HepG2 (cell line): Measurements from ENCODE around the gene PIH1D2. TPM values are rescaled to one million over a fixed set of nuclear protein-coding genes. Genes with fewer than 3 reads are reported as not detected.

Source experiments
- ATAC-seq: fragments of 200-7000 bp; cut with Tn5 transposase; 3 replicates; pipeline ENCODE4 v1.9.1; 2020; ENCODE audit warnings: mild to moderate bottlenecking, moderate library complexity
- BruUV-seq: library from RNA; stranded (reverse); fragments of 400-500 nt; replicated peaks from 2 replicates; lab custom pipeline; 2021; lab: Mats Ljungman, UMichigan
- CTCF ChIA-PET: fragments of 300-600 bp; formaldehyde crosslinking; extraction: SDS; loops from one replicate; lab custom pipeline; 2021; ENCODE audit warnings: low total read pairs, inconsistent platforms, low intra/inter-chr PET ratio; lab: Yijun Ruan, JAX
- POLR2A ChIA-PET: fragments of 350-600 bp; sonication (Branson Sonifier 250); formaldehyde crosslinking; loops from one replicate; lab custom pipeline; 2020; ENCODE audit warnings: antibody characterized with exemption, inconsistent platforms; lab: Yijun Ruan, JAX
- DNase-seq: peaks from one replicate; pipeline ENCODE4 v3.0.0-alpha.2; 2015; ENCODE audit warnings: low spot score
- FAIRE-seq: peaks from 3 replicates; lab custom pipeline; 2011; peaks lifted over from hg19 to GRCh38; lab: Jason Lieb, UNC
- H2AFZ ChIP-seq: one replicate; pipeline ENCODE4 v1.6.1; 2011; ENCODE audit warnings: low read length, inconsistent platforms
- H3K27ac ChIP-seq: fragments of 300-600 bp; 3 replicates; pipeline ENCODE4 v1.8.0; 2011; ENCODE audit warnings: mixed run types, mild to moderate bottlenecking, mixed read lengths, low read length, inconsistent platforms; ENCODE audit not compliant: insufficient read depth; ENCODE audit errors: extremely low read length
- H3K27me3 ChIP-seq, 2 experiments: fragments of 200-600 bp in 1 of 2; 2 replicates in 1 of 2; 3 replicates in 1 of 2; pipeline versions ENCODE4 v1.6.0 to v1.8.0; 2011; ENCODE audit warnings: low read length in 2 of 2, mild to moderate bottlenecking in 2 of 2, moderate library complexity in 2 of 2, inconsistent platforms in 1 of 2; ENCODE audit not compliant: insufficient read depth in 2 of 2, control insufficient read depth in 1 of 2
- H3K36me3 ChIP-seq, 2 experiments: fragments of 200-600 bp in 1 of 2; replicated peaks in 1 of 2; 2 replicates in 1 of 2; 3 replicates in 1 of 2; pipeline versions ENCODE4 v1.5.1 to v1.8.0; 2011; ENCODE audit warnings: low read length in 2 of 2, inconsistent platforms in 1 of 2; ENCODE audit not compliant: insufficient read depth in 2 of 2, control insufficient read depth in 1 of 2
- H3K4me1 ChIP-seq: 2 replicates; pipeline ENCODE4 v1.5.1; 2012; ENCODE audit warnings: low read length, inconsistent platforms; ENCODE audit not compliant: insufficient read depth
- H3K4me2 ChIP-seq: 2 replicates; pipeline ENCODE4 v1.6.0; 2011; ENCODE audit warnings: low read depth, low read length, inconsistent platforms
- H3K4me3 ChIP-seq, 3 experiments: fragments of 200-600 bp in 1 of 3; sonication (generic), shearing (Covaris generic) in 1 of 3; replicated peaks in 1 of 3; 2 replicates each; pipeline ENCODE4 v1.5.1; 2011 to 2016; ENCODE audit warnings: low read length in 3 of 3, inconsistent platforms in 2 of 3, low read depth in 2 of 3, mild to moderate bottlenecking in 2 of 3, control low read depth in 1 of 3, mixed read lengths in 1 of 3; ENCODE audit not compliant: insufficient read depth in 1 of 3
- H3K79me2 ChIP-seq: one replicate; pipeline ENCODE4 v1.6.1; 2011; ENCODE audit warnings: low read length, inconsistent platforms; ENCODE audit not compliant: insufficient read depth
- H3K9ac ChIP-seq: 2 replicates; pipeline ENCODE4 v1.6.0; 2011; ENCODE audit warnings: mild to moderate bottlenecking, low read depth, low read length, inconsistent platforms; ENCODE audit not compliant: insufficient read depth
- H3K9me3 ChIP-seq: 2 replicates; pipeline ENCODE4 v1.5.1; 2012; ENCODE audit warnings: mild to moderate bottlenecking, low read length
- H4K20me1 ChIP-seq: 2 replicates; pipeline ENCODE4 v1.6.0; 2011; ENCODE audit warnings: inconsistent platforms, mild to moderate bottlenecking, low read length, moderate library complexity; ENCODE audit not compliant: insufficient read depth
- ASH2L ChIP-seq: fragments of 300-600, 200-600 bp; sonication (generic); IDR thresholded peaks from 2 replicates; pipeline ENCODE4 v1.7.0; 2017; ENCODE audit warnings: low read depth, mild to moderate bottlenecking, moderate library complexity, mixed read lengths, low read length; ENCODE audit not compliant: insufficient read length
- CCDC6 ChIP-seq: sonication (generic); formaldehyde crosslinking; IDR thresholded peaks from 2 replicates; pipeline ENCODE4 v1.8.1; 2022; ENCODE audit warnings: mild to moderate bottlenecking, missing genetic modification reagents, moderate library complexity
- CHCHD3 ChIP-seq: sonication (generic); formaldehyde crosslinking; IDR thresholded peaks from 2 replicates; pipeline ENCODE4 v1.8.0; 2022; ENCODE audit warnings: mild to moderate bottlenecking, missing genetic modification reagents, moderate library complexity
- ELF3 ChIP-seq: IDR thresholded peaks from 2 replicates; pipeline ENCODE4 v1.6.1; 2016; ENCODE audit warnings: missing genetic modification reagents, missing compliant biosample characterization
- PRPF4 ChIP-seq: fragments of 200-400 bp; formaldehyde crosslinking; IDR thresholded peaks from 2 replicates; pipeline ENCODE4 v1.6.1; 2016; ENCODE audit warnings: low read length, low read depth; ENCODE audit not compliant: poor library complexity, severe bottlenecking
- RAD21 ChIP-seq: fragments of 450-650 bp; formaldehyde crosslinking; IDR thresholded peaks from 2 replicates; pipeline ENCODE4 v1.5.0; 2020; ENCODE audit warnings: mild to moderate bottlenecking
- SMARCC2 ChIP-seq: fragments of 450-650 bp; IDR thresholded peaks from 2 replicates; pipeline ENCODE4 v1.6.1; 2017; ENCODE audit warnings: antibody characterized with exemption, mild to moderate bottlenecking
- TARDBP ChIP-seq: sonication (generic); formaldehyde crosslinking; IDR thresholded peaks from 2 replicates; pipeline ENCODE4 v1.8.0; 2022; ENCODE audit warnings: mild to moderate bottlenecking, missing genetic modification reagents
- THAP8 ChIP-seq: sonication (generic); formaldehyde crosslinking; IDR thresholded peaks from 2 replicates; pipeline ENCODE4 v1.5.1; 2020; ENCODE audit warnings: missing genetic modification reagents, mild to moderate bottlenecking, borderline replicate concordance
- ZNF136 ChIP-seq: sonication (generic); formaldehyde crosslinking; IDR thresholded peaks from 2 replicates; pipeline ENCODE4 v1.8.1; 2022; ENCODE audit warnings: low read depth, mild to moderate bottlenecking, moderate library complexity, missing genetic modification reagents
- ZNF543 ChIP-seq: sonication (generic); formaldehyde crosslinking; IDR thresholded peaks from 2 replicates; pipeline ENCODE4 v1.4.0; 2020; ENCODE audit warnings: mild to moderate bottlenecking, missing genetic modification reagents
- ZNF7 ChIP-seq: IDR thresholded peaks from 2 replicates; pipeline ENCODE4 v1.6.1; 2016; ENCODE audit warnings: missing biosample characterization, missing genetic modification reagents
- ZNF816 ChIP-seq: sonication (generic); formaldehyde crosslinking; IDR thresholded peaks from 2 replicates; pipeline ENCODE4 v1.8.0; 2022; ENCODE audit warnings: missing genetic modification reagents, mild to moderate bottlenecking, borderline replicate concordance
- WGBS: methylation state at CpG from one replicate; pipeline ENCODE4 v1.1.6; 2017; ENCODE audit warnings: low lambda C conversion rate; 5-methylcytosine and 5-hydroxymethylcytosine counted together
- in situ Hi-C: cut with HindIII; loops from 2 replicates; pipeline ENCODE4 v1.10.0; 2017; ENCODE audit warnings: low pct_unique_long_range_greater_than_20kb; ENCODE audit not compliant: extremely low pct_ligation_motif_present
- intact Hi-C: fragments of 100-400 bp; cut with micrococcal nuclease; formaldehyde crosslinking; loops from one replicate; pipeline ENCODE4 v1.10.0; 2022; ENCODE audit not compliant: unreplicated experiment
- polyA plus RNA-seq, 8 experiments: library from polyadenylated mRNA; depleted of rRNA in 3 of 8; stranded (reverse) in 7 of 8; unstranded in 1 of 8; fragments of >200 nt; fragmentation: Illumina TruSeq in 4 of 8; extraction: Trizol in 4 of 8; gene quantifications; 2 replicates each; pipeline versions ENCODE4 v1.2.1 to v1.2.3, GENCODE V29; 2011 to 2016; ENCODE audit warnings: low read depth in 4 of 8, missing spikeins in 1 of 8, mixed read lengths in 1 of 8; ENCODE audit not compliant: insufficient read depth in 1 of 8
- total RNA-seq, 5 experiments: library from RNA; depleted of rRNA; stranded (reverse); fragments of >200 nt; fragmentation: Illumina TruSeq; extraction: Trizol; gene quantifications; 2 replicates each; pipeline ENCODE4 v1.2.3, GENCODE V29; 2016; ENCODE audit warnings: low read depth in 1 of 5
- TF ChIP-seq, protein P1 (sequence below): sonication (generic); formaldehyde crosslinking; IDR thresholded peaks from 2 replicates; pipeline ENCODE4 v1.4.0; 2020; ENCODE audit warnings: low read depth, mild to moderate bottlenecking, missing genetic modification reagents
- TF ChIP-seq, protein P2 (sequence below), 2 experiments: sonication (generic) in 1 of 2; formaldehyde crosslinking in 1 of 2; IDR thresholded peaks; 2 replicates each; pipeline versions ENCODE4 v1.5.1 to v1.6.1; 2011 to 2020; ENCODE audit warnings: borderline replicate concordance in 1 of 2, low read depth in 1 of 2, low read length in 1 of 2, mild to moderate bottlenecking in 1 of 2, missing genetic modification reagents in 1 of 2, moderate library complexity in 1 of 2

The PIH1D2 gene
- total and polyA plus RNA-seq, 2 of the 13 experiments (the other 11 are each of a cell fraction or from before 2014, with no cell fraction given): 0.49 to 2.7 TPM

DNA sequence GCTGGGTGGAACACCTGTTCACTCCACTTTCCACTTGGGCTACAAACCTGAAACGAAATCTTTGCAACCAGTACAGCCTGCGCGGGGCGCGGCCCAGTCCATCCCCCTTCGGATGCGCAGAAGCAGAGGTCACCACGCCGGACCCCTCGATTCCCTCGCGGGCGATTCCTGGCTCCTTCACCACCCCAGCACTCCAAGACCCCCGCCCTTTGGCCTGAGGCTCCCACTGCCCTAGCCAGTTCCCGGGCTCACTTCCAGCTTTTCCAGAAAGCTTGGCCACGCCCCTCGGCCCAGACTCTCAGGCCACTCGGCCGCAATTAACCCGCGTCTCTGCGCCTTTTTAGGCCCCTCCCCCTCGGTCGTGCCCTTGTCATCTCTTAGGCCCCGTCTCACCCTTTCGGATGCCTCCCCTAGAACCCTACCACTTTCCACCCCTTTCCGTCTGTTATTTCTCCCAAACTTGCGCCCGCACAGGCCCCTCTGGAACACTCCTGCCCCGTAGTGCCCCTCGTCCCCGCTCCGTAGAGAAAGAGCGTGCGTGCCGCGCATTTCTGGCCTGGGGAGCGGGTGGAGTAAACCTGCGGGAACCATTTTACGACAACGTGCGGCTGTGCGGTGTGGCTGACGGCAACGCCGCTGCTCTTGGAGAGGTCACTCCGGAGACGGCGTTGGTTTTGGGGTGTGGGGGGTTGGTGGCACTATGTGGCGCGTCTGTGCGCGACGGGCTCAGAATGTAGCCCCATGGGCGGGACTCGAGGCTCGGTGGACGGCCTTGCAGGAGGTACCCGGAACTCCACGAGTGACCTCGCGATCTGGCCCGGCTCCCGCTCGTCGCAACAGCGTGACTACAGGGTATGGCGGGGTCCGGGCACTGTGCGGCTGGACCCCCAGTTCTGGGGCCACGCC is 48.8 kb downstream of the PIH1D2 start, which contains the start of gene DLAT (continued):
- TF ChIP-seq, protein P1, sequence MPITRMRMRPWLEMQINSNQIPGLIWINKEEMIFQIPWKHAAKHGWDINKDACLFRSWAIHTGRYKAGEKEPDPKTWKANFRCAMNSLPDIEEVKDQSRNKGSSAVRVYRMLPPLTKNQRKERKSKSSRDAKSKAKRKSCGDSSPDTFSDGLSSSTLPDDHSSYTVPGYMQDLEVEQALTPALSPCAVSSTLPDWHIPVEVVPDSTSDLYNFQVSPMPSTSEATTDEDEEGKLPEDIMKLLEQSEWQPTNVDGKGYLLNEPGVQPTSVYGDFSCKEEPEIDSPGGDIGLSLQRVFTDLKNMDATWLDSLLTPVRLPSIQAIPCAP (CRISPR knock-in tag): 0 out of 2 replicates have a peak, but pooled peaks have one; percentile 89
- TF ChIP-seq RAD21 (CRISPR knock-in tag): no peak; the same call in 1 of the 2 replicates
- TF ChIP-seq THAP8 (CRISPR knock-in tag): peak; percentile 89; the same call in 1 of the 2 replicates
- peak; percentile 91 for TF ChIP-seq TARDBP (CRISPR knock-in tag)
- TF ChIP-seq ZNF7 (CRISPR knock-in tag): no peak
- TF ChIP-seq ZNF136 (CRISPR knock-in tag): no peak
- peak; percentile 26; the same call in 1 of the 2 replicates for TF ChIP-seq ELF3
- no peak for TF ChIP-seq PRPF4
- TF ChIP-seq, all 625 proteins: peak for 396

DNA sequence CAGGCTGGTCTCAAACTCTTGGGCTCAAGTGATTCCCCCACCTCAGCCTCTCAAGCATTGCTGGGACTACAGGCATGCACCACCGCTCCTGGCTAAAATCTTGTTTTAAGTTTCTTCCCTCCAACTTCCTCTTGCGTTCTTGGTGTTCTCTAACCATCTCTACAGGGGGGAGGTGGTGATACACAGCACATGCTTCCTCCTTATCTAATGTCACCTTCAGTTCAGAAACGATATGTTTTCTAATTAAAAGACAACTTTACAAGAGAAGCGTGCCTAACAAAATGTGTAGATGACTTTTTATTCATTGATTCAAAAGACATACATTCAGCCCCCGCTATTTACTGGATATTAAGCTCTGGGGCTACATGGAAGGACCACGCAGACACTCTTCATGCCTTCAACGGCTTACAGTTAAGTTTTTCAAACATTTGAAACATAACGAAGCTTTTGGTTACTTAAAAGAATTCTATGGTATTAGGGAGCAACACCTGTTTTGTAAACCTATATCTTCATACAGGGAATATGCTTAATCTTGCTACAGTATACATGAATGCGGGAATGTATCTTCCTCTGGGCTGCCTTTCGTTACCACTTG is 49.5 kb downstream of the PIH1D2 start:
- ATAC-seq (peak; percentile 4), FAIRE-seq (no peak), DNase-seq (no peak)
- POLR2A ChIA-PET: interaction anchor here (0.6 to 1.9 kb wide), 13 partner anchors 8 to 153 kb away, joined by 3 to 14 read pairs (median 4); partner anchors contain the start of genes ALG9 and DIXDC1
- H3K27me3 ChIP-seq: no peaks in the 10 kb centered on the region; a peak in 2 of 5 replicates
- peak overlapping the region; percentile 85 for H3K4me2 ChIP-seq
- intact Hi-C loops: loop anchor here (2.0 to 10.0 kb wide), 2 partner anchors 41 to 89 kb away; partner anchors contain the start of gene DIXDC1
- CTCF ChIA-PET: no interaction called here
- no peak overlapping the region for H2AFZ ChIP-seq
- in situ Hi-C loops: no loop called here
- H3K9me3 ChIP-seq: no peaks in the 10 kb centered on the region
- peaks cover 3 to 23% of the 10 kb centered on the region in 2 experiments; a peak in 4 of 5 replicates for H3K36me3 ChIP-seq
- H3K4me3 ChIP-seq: peak overlapping the region; percentile 82 to 90 (median 87)
- H3K79me2 ChIP-seq: peaks cover 11% of the 10 kb centered on the region
- peaks cover 17% of the 10 kb centered on the region for H3K4me1 ChIP-seq
- no peaks in the 10 kb centered on the region for H4K20me1 ChIP-seq
- TSS peak; percentile 91 for BruUV-seq
- peak overlapping the region; percentile 90 for H3K27ac ChIP-seq
- 38% methylated on average over 9 of the region's 10 CpGs for WGBS
- H3K9ac ChIP-seq: peak overlapping the region; percentile 91
- TF ChIP-seq CCDC6 (CRISPR knock-in tag) (no peak), ZNF543 (no peak), ASH2L (no peak), SMARCC2 (no peak), ZNF816 (CRISPR knock-in tag) (peak; percentile 10; the same call in 1 of the 2 replicates), CHCHD3 (CRISPR knock-in tag) (0 out of 2 replicates have a peak, but pooled peaks have one; percentile 8), ZNF136 (CRISPR knock-in tag) (no peak)
- TF ChIP-seq, protein P2, sequence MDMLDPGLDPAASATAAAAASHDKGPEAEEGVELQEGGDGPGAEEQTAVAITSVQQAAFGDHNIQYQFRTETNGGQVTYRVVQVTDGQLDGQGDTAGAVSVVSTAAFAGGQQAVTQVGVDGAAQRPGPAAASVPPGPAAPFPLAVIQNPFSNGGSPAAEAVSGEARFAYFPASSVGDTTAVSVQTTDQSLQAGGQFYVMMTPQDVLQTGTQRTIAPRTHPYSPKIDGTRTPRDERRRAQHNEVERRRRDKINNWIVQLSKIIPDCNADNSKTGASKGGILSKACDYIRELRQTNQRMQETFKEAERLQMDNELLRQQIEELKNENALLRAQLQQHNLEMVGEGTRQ (IDR thresholded peaks at IDR 0.05; ENCODE audit: low read depth, low read length): no peak
- TF ChIP-seq, protein P2 (CRISPR knock-in tag; IDR thresholded peaks at IDR 0.05; ENCODE audit: borderline replicate concordance): 0 out of 2 replicates have a peak, but pooled peaks have one; percentile 27
